Muscle layer of duodenum (tissue), 2 donors: ENCODE data around the gene TAS2R9.

Experiments used
- H3K27ac ChIP-seq: one replicate; pipeline ENCODE4 v1.7.0; 2013; ENCODE audit warnings: mild to moderate bottlenecking, low read length
- H3K27me3 ChIP-seq: one replicate; pipeline ENCODE4 v1.7.0; 2013; ENCODE audit warnings: low read depth, mild to moderate bottlenecking, control low read depth, low read length
- H3K36me3 ChIP-seq, 2 donors: one replicate each; pipeline ENCODE4 v1.7.0; 2013; ENCODE audit warnings: low read length in 2 of 2, control low read depth in 1 of 2, mild to moderate bottlenecking in 1 of 2; ENCODE audit not compliant: insufficient read depth in 2 of 2, control insufficient read depth in 1 of 2
- H3K4me1 ChIP-seq, 2 donors: one replicate each; pipeline ENCODE4 v1.7.0; 2013; ENCODE audit warnings: low read length in 2 of 2, mild to moderate bottlenecking in 2 of 2, control low read depth in 1 of 2, moderate library complexity in 1 of 2; ENCODE audit not compliant: insufficient read depth in 2 of 2, control insufficient read depth in 1 of 2
- H3K4me3 ChIP-seq, 2 donors: one replicate each; pipeline ENCODE4 v1.7.0; 2013; ENCODE audit warnings: low read length in 2 of 2, low read depth in 1 of 2, mild to moderate bottlenecking in 1 of 2
- H3K9me3 ChIP-seq, 2 donors: one replicate each; pipeline ENCODE4 v1.7.0; 2013; ENCODE audit warnings: low read length in 2 of 2, control low read depth in 1 of 2, mild to moderate bottlenecking in 1 of 2; ENCODE audit not compliant: control insufficient read depth in 1 of 2
- donor health status: healthy.

Gene TAS2R9, protein sequence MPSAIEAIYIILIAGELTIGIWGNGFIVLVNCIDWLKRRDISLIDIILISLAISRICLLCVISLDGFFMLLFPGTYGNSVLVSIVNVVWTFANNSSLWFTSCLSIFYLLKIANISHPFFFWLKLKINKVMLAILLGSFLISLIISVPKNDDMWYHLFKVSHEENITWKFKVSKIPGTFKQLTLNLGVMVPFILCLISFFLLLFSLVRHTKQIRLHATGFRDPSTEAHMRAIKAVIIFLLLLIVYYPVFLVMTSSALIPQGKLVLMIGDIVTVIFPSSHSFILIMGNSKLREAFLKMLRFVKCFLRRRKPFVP

DNA sequence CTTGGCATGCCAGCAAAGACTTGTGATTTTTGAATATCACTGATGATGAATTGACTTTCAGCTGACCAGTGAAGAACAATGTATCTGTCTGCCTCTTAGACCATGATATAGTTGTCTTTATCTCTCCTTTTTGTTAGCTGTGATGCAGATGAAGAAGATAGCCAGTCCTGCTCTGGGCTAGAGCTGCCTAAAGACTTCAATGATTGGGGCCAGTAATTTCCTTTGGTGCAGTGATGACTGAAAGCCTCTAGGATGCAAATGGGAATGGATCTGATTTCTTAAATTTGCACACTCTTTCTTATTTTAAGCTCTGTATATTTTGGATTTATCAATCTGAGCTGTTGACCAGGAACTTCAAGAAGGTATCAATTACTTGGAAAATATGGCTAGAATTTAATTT lies at the start of gene TAS2R9:
TAS2R9 (minus strand) TSS at position 101 of the 400 bp plus-strand sequence; CDS start at position 8, 93 bp downstream.
- Histone ChIP-seq H3K36me3 (no peaks in the 10 kb centered on the region), H3K9me3 (no peaks in the 10 kb centered on the region)

DNA sequence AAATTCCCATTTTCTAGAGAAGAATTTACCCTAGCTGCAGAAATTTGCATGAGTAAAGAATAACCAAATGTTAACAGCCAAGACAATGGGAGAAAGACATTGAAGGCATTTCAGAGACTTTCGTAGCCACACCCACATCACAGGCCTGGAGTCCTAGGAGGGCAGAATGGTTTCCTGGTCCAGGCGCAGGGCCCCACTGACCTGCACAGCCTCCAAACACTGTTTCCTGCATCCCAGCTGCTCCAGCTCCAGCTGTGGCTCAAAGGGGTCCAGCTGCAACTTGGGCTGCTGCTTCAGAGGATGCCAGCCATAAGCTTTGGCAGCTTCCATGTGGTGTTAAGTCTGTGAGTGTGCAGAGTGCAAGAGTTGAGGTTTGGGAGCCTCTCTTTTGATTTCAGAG lies 45.8 kb upstream of the TAS2R9 start:
- Histone ChIP-seq H3K4me3 (peak overlapping the region in 1 of 2 donors; percentile 10), H3K36me3 (peaks cover 0 to 22% of the 10 kb centered on the region in 2 donors)

More for the DNA sequence above, at the start of gene TAS2R9:
- Histone ChIP-seq H3K27me3 (no peaks in the 10 kb centered on the region), H3K27ac (no peak within 1 kb of the TSS), H3K4me1 (no peaks in the 10 kb centered on the region), H3K4me3 (no peak within 1 kb of the TSS)

DNA sequence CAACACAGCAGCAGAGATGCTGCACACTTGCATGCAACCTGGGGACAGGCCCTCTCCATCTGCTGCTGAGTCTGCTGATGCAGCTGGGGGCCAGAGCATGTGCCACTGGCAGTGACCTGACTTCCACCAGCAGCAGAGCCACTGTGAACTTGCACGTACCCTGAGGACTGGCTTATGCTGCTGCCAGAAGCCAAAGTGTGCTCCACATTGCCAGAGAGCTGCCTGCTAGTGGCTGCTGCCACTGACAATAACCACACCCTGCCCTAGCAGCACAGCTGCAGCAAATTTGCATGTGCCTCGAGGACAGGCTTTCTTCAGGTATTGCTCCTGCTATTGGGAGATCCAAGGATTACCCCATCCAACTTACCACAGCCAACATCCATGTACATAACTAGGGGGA lies 43.8 kb upstream of the TAS2R9 start:
- H3K9me3 ChIP-seq: peaks cover 0 to 5% of the 10 kb centered on the region in 2 donors

More for the DNA sequence above, 45.8 kb upstream of the TAS2R9 start:
- no peak overlapping the region for H3K27ac ChIP-seq
- H3K27me3 ChIP-seq: no peaks in the 10 kb centered on the region
- no peaks in the 10 kb centered on the region for H3K4me1 ChIP-seq
- H3K9me3 ChIP-seq: peaks cover 0 to 5% of the 10 kb centered on the region in 2 donors

DNA sequence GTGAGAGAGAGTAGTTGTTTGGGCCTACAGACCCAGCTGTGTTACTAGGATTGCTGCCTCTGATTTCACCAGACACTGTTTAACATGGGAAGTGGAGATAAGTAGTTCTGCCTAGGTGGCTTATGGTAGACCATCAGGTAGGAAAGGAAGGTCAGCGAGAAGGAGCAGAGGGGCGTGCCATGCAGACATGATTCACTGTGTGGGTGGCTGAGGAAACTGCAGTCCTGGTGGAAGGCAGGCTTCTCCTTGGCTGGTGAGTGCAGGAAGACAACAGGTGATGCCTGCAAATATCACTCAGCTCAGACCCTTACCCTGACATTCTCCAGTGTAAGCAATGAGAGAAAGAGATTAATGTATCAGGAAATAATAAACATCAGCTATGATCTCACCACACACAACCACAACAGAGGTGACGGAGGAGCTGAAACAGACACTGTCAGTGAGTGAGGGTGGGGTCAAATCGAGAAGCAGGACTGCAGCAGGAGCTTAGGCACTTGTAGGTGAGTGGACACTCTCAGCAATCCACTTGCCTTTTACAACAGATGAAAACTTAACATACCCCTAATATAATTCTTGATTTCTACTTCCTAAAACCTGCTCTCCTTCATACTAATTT lies 41.4 kb upstream of the TAS2R9 start:
- Histone ChIP-seq H3K4me1 (no peaks in the 10 kb centered on the region), H3K27me3 (no peaks in the 10 kb centered on the region), H3K4me3 (no peak overlapping the region), H3K27ac (no peak overlapping the region), H3K9me3 (no peaks in the 10 kb centered on the region), H3K36me3 (peaks cover 0 to 12% of the 10 kb centered on the region in 2 donors)

More for the DNA sequence above, 43.8 kb upstream of the TAS2R9 start:
- Histone ChIP-seq H3K36me3 (peaks cover 0 to 17% of the 10 kb centered on the region in 2 donors), H3K4me3 (no peak overlapping the region), H3K4me1 (no peaks in the 10 kb centered on the region), H3K27me3 (no peaks in the 10 kb centered on the region), H3K27ac (no peak overlapping the region)

DNA sequence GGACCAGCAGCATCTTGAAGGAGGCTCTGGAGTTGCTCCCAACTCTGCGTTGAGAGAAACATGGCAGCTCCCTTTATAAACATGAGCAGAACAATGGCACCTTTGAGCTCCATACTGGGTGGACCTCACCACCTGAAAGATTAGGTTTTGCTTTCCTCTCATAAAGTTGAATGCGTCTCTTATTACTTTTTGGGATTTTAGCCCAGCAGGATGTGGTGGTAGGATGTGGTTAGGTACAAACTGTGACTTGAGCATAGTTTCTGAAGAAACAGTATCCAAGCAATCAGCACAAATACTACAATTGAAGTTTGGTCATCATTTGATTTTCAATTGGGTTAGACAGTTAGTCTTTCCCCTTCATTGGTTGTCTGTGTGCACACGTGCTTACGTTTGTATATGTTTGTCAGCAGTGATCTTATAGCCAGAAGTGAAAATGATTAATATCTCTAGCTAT lies 39.5 kb upstream of the TAS2R9 start, which contains the start of gene PRR4:
PRR4 (minus strand) TSS at position 51 of the 454 bp plus-strand sequence; CDS start at position 13, 38 bp downstream.
- Histone ChIP-seq H3K4me3 (no peak within 1 kb of the TSS), H3K9me3 (no peaks in the 10 kb centered on the region), H3K36me3 (peaks cover 0 to 7% of the 10 kb centered on the region in 2 donors), H3K27ac (no peak within 1 kb of the TSS), H3K4me1 (no peaks in the 10 kb centered on the region), H3K27me3 (no peaks in the 10 kb centered on the region)

DNA sequence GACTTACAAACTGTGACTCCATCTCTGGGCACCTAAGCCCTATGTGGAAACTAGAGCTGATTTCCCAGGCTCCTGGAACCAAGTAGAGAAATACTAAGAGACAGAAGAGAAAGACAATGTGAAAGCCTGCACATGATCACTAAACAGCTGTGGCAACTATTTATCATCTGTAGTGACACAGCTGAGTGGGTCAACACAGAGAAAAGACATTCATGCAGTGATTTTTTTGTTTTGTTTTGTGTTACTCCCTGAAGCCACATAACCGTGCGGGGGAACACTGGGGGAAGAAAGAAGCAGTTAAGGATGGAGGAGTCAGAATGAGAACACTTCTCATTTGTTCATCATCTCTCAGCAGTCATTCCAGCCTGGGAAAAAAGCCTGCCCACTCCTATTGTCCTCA lies 37.8 kb upstream of the TAS2R9 start:
- Histone ChIP-seq H3K27me3 (no peaks in the 10 kb centered on the region), H3K9me3 (no peaks in the 10 kb centered on the region), H3K4me3 (no peak overlapping the region), H3K27ac (no peak overlapping the region), H3K4me1 (no peaks in the 10 kb centered on the region), H3K36me3 (peaks cover 0 to 10% of the 10 kb centered on the region in 2 donors)

DNA sequence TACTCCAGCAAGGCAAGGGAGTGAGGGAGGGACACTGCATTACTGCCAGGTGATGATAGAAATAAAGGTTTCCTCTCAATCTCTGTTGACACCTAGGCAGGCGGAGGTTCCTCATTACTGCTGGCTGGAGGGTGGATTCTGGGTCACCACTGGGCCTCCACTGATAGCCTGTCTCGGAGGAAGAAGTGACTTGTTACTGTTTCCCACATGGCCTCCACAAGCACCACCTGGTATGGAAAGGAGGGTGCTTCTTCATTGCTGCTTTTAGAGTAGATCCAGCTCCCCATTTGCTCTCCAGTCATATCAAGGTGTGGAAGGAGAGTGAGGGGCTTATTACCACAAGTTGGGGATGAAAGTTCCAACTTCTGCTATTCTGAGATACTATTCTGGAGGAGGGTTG lies 32.9 kb upstream of the TAS2R9 start:
- Histone ChIP-seq H3K27me3 (no peaks in the 10 kb centered on the region), H3K36me3 (peaks cover 0 to 10% of the 10 kb centered on the region in 2 donors), H3K4me3 (no peak overlapping the region), H3K4me1 (no peaks in the 10 kb centered on the region), H3K27ac (no peak overlapping the region), H3K9me3 (peaks cover 0 to under 1% of the 10 kb centered on the region in 2 donors)

DNA sequence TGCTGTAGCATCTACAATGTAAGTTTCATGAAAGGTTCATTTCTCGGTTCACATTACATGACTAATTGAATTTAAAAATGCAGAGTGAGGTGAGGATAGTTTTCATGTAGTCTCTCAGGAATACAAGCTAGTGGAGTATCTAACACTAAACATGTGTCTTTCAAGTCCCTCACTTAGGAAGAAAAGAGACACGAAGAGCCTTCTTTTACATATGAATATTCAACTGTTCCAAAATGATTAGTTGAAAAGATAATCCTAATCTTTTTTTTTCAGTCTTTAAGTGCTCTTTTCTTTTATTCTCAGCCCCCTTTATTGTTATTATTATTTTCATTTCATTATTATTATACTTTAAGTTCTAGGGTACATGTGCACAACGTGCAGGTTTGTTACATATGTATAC lies 28.5 kb upstream of the TAS2R9 start:
- no peaks in the 10 kb centered on the region for H3K4me1 ChIP-seq
- no peak overlapping the region for H3K4me3 ChIP-seq
- no peaks in the 10 kb centered on the region for H3K27me3 ChIP-seq
- H3K9me3 ChIP-seq: peaks cover 0 to 6% of the 10 kb centered on the region in 2 donors
- H3K36me3 ChIP-seq: peaks cover 0 to 7% of the 10 kb centered on the region in 2 donors
- no peak overlapping the region for H3K27ac ChIP-seq

DNA sequence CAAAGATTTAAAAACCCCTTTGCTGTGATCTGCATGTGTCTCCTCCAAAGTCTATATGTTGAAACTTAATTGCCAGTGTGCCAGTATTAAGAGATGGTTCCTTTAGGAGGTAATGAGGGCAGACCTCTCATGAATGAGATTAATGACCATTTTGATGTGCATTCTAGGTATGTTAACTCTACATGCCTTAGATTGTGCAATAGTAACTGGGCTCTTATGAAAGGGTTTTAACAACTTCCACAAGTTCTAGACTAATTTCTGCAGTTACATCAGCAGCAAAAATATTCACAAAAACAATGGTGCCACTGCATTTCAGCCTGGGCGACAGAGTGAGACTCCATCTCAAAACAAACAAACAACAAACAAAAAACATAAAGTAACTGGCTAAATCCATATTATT lies 20.0 kb upstream of the TAS2R9 start:
- Histone ChIP-seq H3K36me3 (no peaks in the 10 kb centered on the region), H3K4me3 (no peak overlapping the region), H3K9me3 (no peaks in the 10 kb centered on the region), H3K27ac (no peak overlapping the region), H3K27me3 (no peaks in the 10 kb centered on the region), H3K4me1 (no peaks in the 10 kb centered on the region)

DNA sequence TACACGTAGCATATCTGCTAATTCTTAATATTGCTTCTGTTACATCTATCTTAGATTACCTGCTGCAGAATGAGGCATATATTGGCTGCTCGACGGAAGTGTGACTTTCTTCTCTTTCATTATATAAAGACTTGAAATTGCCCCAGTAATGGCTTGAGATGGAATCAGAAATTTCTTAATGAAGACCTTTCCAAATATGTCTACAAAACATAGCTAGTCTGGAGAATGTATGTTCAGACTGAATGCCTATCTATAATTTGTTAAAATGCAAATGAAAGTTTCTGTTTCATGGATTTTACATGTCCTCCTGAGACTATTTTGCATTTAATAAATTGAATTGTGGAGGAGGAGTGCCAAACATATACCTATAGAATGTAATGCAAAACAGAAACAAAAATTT lies 16.3 kb upstream of the TAS2R9 start, which contains the start of gene TAS2R10:
TAS2R10 (minus strand) TSS at position 101 of the 400 bp plus-strand sequence; CDS start at position 12, 89 bp downstream.
- Histone ChIP-seq H3K27ac (no peak within 1 kb of the TSS), H3K9me3 (no peaks in the 10 kb centered on the region), H3K36me3 (no peaks in the 10 kb centered on the region), H3K27me3 (no peaks in the 10 kb centered on the region), H3K4me1 (no peaks in the 10 kb centered on the region), H3K4me3 (no peak within 1 kb of the TSS)

DNA sequence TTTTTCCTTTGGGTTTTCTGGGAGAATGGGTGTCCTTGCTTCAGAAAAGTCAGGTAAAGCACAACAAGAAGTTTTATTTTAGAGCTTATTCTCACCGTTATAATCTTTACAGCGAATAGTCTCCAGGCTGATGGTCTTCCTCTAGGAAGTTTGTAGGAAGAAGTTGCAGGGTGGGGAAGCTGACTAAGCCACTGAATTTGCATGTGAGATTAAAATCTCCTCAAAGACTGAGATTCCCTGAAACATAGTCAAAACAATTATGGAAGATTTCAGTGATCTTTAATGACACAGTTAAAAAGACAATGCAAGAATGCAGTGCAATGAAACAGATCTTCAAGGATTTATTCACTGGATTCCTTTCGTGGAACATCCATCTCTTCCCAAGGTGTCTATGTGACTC lies 15.0 kb upstream of the TAS2R9 start:
- Histone ChIP-seq H3K4me1 (no peaks in the 10 kb centered on the region), H3K9me3 (no peaks in the 10 kb centered on the region), H3K27ac (no peak overlapping the region)

More for the DNA sequence above, 15.0 kb upstream of the TAS2R9 start:
- H3K36me3 ChIP-seq: no peaks in the 10 kb centered on the region
- no peak overlapping the region for H3K4me3 ChIP-seq
- H3K27me3 ChIP-seq: no peaks in the 10 kb centered on the region
